CD14-positive monocyte (primary cell): Measurements from ENCODE around the gene ZNF318. TPM values are rescaled to one million over a fixed set of nuclear protein-coding genes. Genes with fewer than 3 reads are reported as not detected.

Experiments
- DNase-seq, 3 donors: peaks; one replicate each; pipeline ENCODE4 v3.0.0-alpha.2; 2011 to 2022
- H2AFZ ChIP-seq: 2 replicates; pipeline ENCODE4 v1.6.0; 2012; ENCODE audit warnings: mild to moderate bottlenecking, low read depth, low read length, inconsistent platforms; ENCODE audit not compliant: insufficient read depth, poor library complexity, severe bottlenecking
- H3K27ac ChIP-seq, 2 donors: 1 replicate in 1 of 2; 2 replicates in 1 of 2; pipeline ENCODE4 v1.5.1; 2012 to 2013; ENCODE audit warnings: low read length in 2 of 2, control low read depth in 1 of 2, inconsistent platforms in 1 of 2, low read depth in 1 of 2, mild to moderate bottlenecking in 1 of 2
- H3K27me3 ChIP-seq, 2 donors: one replicate each; pipeline versions ENCODE4 v1.6.0 to v1.6.1; 2011 to 2013; ENCODE audit warnings: low read length in 2 of 2; ENCODE audit not compliant: control insufficient read depth in 2 of 2, insufficient read depth in 2 of 2
- H3K36me3 ChIP-seq, 2 donors: replicated peaks in 1 of 2; 1 replicate in 1 of 2; 2 replicates in 1 of 2; pipeline versions ENCODE4 v1.5.1 to v1.6.1; 2012 to 2013; ENCODE audit warnings: low read length in 2 of 2, control low read depth in 1 of 2, inconsistent platforms in 1 of 2, mild to moderate bottlenecking in 1 of 2; ENCODE audit not compliant: insufficient read depth in 2 of 2, control insufficient read depth in 1 of 2
- H3K4me1 ChIP-seq, 2 donors: 1 replicate in 1 of 2; 2 replicates in 1 of 2; pipeline versions ENCODE4 v1.5.1 to v1.6.1; 2012 to 2013; ENCODE audit warnings: low read length in 2 of 2, control low read depth in 1 of 2, inconsistent platforms in 1 of 2, mild to moderate bottlenecking in 1 of 2, moderate library complexity in 1 of 2; ENCODE audit not compliant: insufficient read depth in 2 of 2, control insufficient read depth in 1 of 2
- H3K4me2 ChIP-seq: replicated peaks from 2 replicates; pipeline ENCODE3; 2012; ENCODE audit warnings: low read length, moderate library complexity, mild to moderate bottlenecking; ENCODE audit not compliant: poor library complexity, severe bottlenecking; ENCODE audit errors: extremely low read depth
- H3K4me3 ChIP-seq, 3 experiments: fragments of 200-600 bp in 1 of 3; sonication (generic) in 1 of 3; replicated peaks in 1 of 3; 1 replicate in 2 of 3; 2 replicates in 1 of 3; pipeline ENCODE4 v1.5.1; 2011 to 2013; ENCODE audit warnings: low read length in 3 of 3, mild to moderate bottlenecking in 3 of 3, control low read depth in 2 of 3, low read depth in 2 of 3, inconsistent platforms in 1 of 3, moderate library complexity in 1 of 3
- H3K79me2 ChIP-seq: 2 replicates; pipeline ENCODE4 v1.6.0; 2012; ENCODE audit warnings: mild to moderate bottlenecking, control low read depth, inconsistent platforms, low read length, moderate library complexity; ENCODE audit not compliant: insufficient read depth
- H3K9ac ChIP-seq: 2 replicates; pipeline ENCODE4 v1.6.0; 2017; ENCODE audit warnings: low read length, mild to moderate bottlenecking; ENCODE audit not compliant: insufficient read depth, poor library complexity, severe bottlenecking
- H3K9me3 ChIP-seq, 2 donors: replicated peaks in 1 of 2; 1 replicate in 1 of 2; 2 replicates in 1 of 2; pipeline versions ENCODE4 v1.5.1 to v1.6.1; 2012 to 2013; ENCODE audit warnings: low read length in 2 of 2, control low read depth in 1 of 2; ENCODE audit not compliant: control insufficient read depth in 1 of 2, insufficient read depth in 1 of 2
- H4K20me1 ChIP-seq: 2 replicates; pipeline ENCODE4 v1.6.0; 2012; ENCODE audit warnings: mild to moderate bottlenecking, low read length, control low read depth, moderate library complexity; ENCODE audit not compliant: insufficient read depth
- H3K27ac Mint-ChIP-seq, 7 donors: one replicate each; pipeline ENCODE4 v1.8.0; 2020; ENCODE audit warnings: mild to moderate bottlenecking in 7 of 7, mixed read lengths in 7 of 7, moderate library complexity in 6 of 7, inconsistent platforms in 2 of 7
- H3K27me3 Mint-ChIP-seq, 3 donors: one replicate each; pipeline ENCODE4 v1.8.0; 2021 to 2022; ENCODE audit warnings: low read depth in 3 of 3, mild to moderate bottlenecking in 3 of 3, mixed read lengths in 3 of 3, moderate library complexity in 3 of 3, inconsistent platforms in 1 of 3
- H3K36me3 Mint-ChIP-seq, 2 donors: one replicate each; pipeline ENCODE4 v1.8.0; 2020; ENCODE audit warnings: mixed read lengths in 2 of 2, inconsistent platforms in 1 of 2, mild to moderate bottlenecking in 1 of 2
- H3K4me1 Mint-ChIP-seq: one replicate; pipeline ENCODE4 v1.8.0; 2020; ENCODE audit warnings: mild to moderate bottlenecking, mixed read lengths
- H3K4me3 Mint-ChIP-seq, 2 donors: one replicate each; pipeline ENCODE4 v1.8.0; 2020; ENCODE audit warnings: mild to moderate bottlenecking in 2 of 2, mixed read lengths in 2 of 2, moderate library complexity in 1 of 2
- H3K9me3 Mint-ChIP-seq, 7 donors: one replicate each; pipeline ENCODE4 v1.8.0; 2020 to 2022; ENCODE audit warnings: mixed read lengths in 7 of 7, mild to moderate bottlenecking in 6 of 7, moderate library complexity in 6 of 7, inconsistent platforms in 2 of 7
- CTCF ChIP-seq: fragments of 200-600 bp; IDR thresholded peaks from one replicate; pipeline ENCODE4 v1.8.0; 2022; ENCODE audit warnings: antibody characterized with exemption, mild to moderate bottlenecking
- WGBS: methylation state at CpG from one replicate; pipeline ENCODE4 v1.1.5; 2013; ENCODE audit warnings: missing lambda C conversion rate; ENCODE audit not compliant: insufficient coverage; 5-methylcytosine and 5-hydroxymethylcytosine counted together
- intact Hi-C, 2 donors: fragments of 100-400 bp; cut with micrococcal nuclease; formaldehyde crosslinking; loops; one replicate each; pipeline versions ENCODE4 v1.15.0 to v1.15.1; 2023
- polyA plus RNA-seq, 3 donors: library from polyadenylated mRNA; depleted of rRNA in 1 of 3; unstranded in 2 of 3; stranded (reverse) in 1 of 3; fragments of 300-500 nt in 2 of 3; fragments of >200 nt in 1 of 3; fragmentation: Illumina TruSeq in 2 of 3; gene quantifications; 1 replicate in 2 of 3; 2 replicates in 1 of 3; pipeline ENCODE4 v1.2.3, GENCODE V29; 2012 to 2021
- small RNA-seq: library from RNA; depleted of rRNA; stranded (forward); fragments of <200 nt; gene quantifications from one replicate; pipeline ENCODE3, GENCODE V24; 2012; ENCODE audit warnings: low read depth; ENCODE audit not compliant: insufficient read length

ZNF318 gene
- polyA plus RNA-seq, 3 donors: 3.2 to 19.4 (median 3.6) TPM

GRCh38 chr6:43286456-43286979 is 82.9 kb downstream of the ZNF318 start:
- WGBS: 75% methylated on average over 2 of the region's 6 CpGs
- DNase-seq: no peak
- no peak overlapping the region for H3K9ac ChIP-seq
- no peak overlapping the region for H3K4me2 ChIP-seq
- H3K4me1 Mint-ChIP-seq: peaks cover 2% of the 10 kb centered on the region
- intact Hi-C loops: no loop called here
- H2AFZ ChIP-seq: no peak overlapping the region
- H4K20me1 ChIP-seq: no peaks in the 10 kb centered on the region
- peaks cover 0 to 34% of the 10 kb centered on the region in 2 donors for H3K27me3 ChIP-seq
- peaks cover 0 to 4% (median 0%) of the 10 kb centered on the region in 7 donors for H3K9me3 Mint-ChIP-seq
- H3K27ac Mint-ChIP-seq: no peak overlapping the region
- H3K27ac ChIP-seq: no peak overlapping the region
- TF ChIP-seq CTCF: no peak
- no peak overlapping the region for H3K4me3 ChIP-seq
- H3K4me1 ChIP-seq: no peaks in the 10 kb centered on the region
- H3K4me3 Mint-ChIP-seq: peak overlapping the region in 1 of 2 donors; percentile 7
- H3K79me2 ChIP-seq: no peaks in the 10 kb centered on the region
- H3K36me3 ChIP-seq: no peaks in the 10 kb centered on the region
- H3K36me3 Mint-ChIP-seq: no peaks in the 10 kb centered on the region
- no peaks in the 10 kb centered on the region for H3K9me3 ChIP-seq
- peaks cover 29 to 40% (median 36%) of the 10 kb centered on the region in 3 donors for H3K27me3 Mint-ChIP-seq

Small RNA genes lying within 50 kb of the gene (small RNA-seq; reads per million reads assigned to genes)
- gene AL590383.1 (not detected), gene RPL12P47 (not detected)

Other genes with a start within 250 kb of the ZNF318 start
- 10 to 100 TPM in 1 of 3 donors, 1 to 10 TPM in 2; 3.6 to 26.9 (median 3.8) TPM for gene SRF, start 198.4 kb downstream of the ZNF318 start, polyA plus RNA-seq
- 10 to 100 TPM in 1 of 3 donors, 1 to 10 TPM in 2; 2.9 to 68.8 (median 3.8) TPM for gene CUL9, start 187.5 kb downstream of the ZNF318 start, polyA plus RNA-seq
- 10 to 100 TPM; 31.9 to 55.4 (median 42.7) TPM for gene DNPH1, start 140.2 kb downstream of the ZNF318 start, polyA plus RNA-seq
- not detected for gene TTBK1, start 126.2 kb downstream of the ZNF318 start, polyA plus RNA-seq
- not detected for gene SLC22A7, start 71.4 kb downstream of the ZNF318 start, polyA plus RNA-seq
- 10 to 100 TPM in 1 of 3 donors, 1 to 10 TPM in 2; 1.2 to 12.8 (median 1.6) TPM for gene CRIP3, start 60.8 kb downstream of the ZNF318 start, polyA plus RNA-seq
- gene ABCC10, start 57.9 kb upstream of the ZNF318 start, polyA plus RNA-seq: 10 to 100 TPM in 2 of 3 donors, 1 to 10 TPM in 1; 7.6 to 32.8 (median 10.2) TPM
- under 1 TPM in 1 of 3 donors, not detected in 2; 0.08 TPM for gene DLK2, start 85.9 kb upstream of the ZNF318 start, polyA plus RNA-seq
- gene TJAP1, start 107.9 kb upstream of the ZNF318 start, polyA plus RNA-seq: 10 to 100 TPM in 1 of 3 donors, 1 to 10 TPM in 2; 3.2 to 43.4 (median 3.2) TPM
- not detected for gene LRRC73, start 140.7 kb upstream of the ZNF318 start, polyA plus RNA-seq
- gene YIPF3, start 147.3 kb upstream of the ZNF318 start, polyA plus RNA-seq: 100 to 1,000 TPM; 112 to 126 (median 123) TPM
- gene POLR1C, start 147.4 kb upstream of the ZNF318 start, polyA plus RNA-seq: 10 to 100 TPM in 1 of 3 donors, 1 to 10 TPM in 2; 4.5 to 18.3 (median 6.1) TPM
- gene XPO5, start 206.4 kb upstream of the ZNF318 start, polyA plus RNA-seq: 10 to 100 TPM in 2 of 3 donors, 1 to 10 TPM in 1; 8.0 to 17.5 (median 13.8) TPM
- gene POLH, start 206.5 kb upstream of the ZNF318 start, polyA plus RNA-seq: 1 to 10 TPM; 2.0 to 2.6 (median 2.1) TPM